ENCODE measurements around the gene STARD4.
A peak's percentile ranks its signal among the peaks of the same experiment; 100 is the strongest.

STARD4 gene

GRCh38 chr5:111472096-111472495 lies 40.2 kb downstream of the STARD4 start:
- DNase-seq (ENCODE audit: low spot score): no peak

- peak; percentile 13 for DNase-seq (ENCODE audit: low spot score)
These were observed 42.4 kb downstream of the STARD4 start for GRCh38 chr5:111469903-111470302.

- DNase-seq (ENCODE audit: low spot score): no peak
These were observed 42.9 kb downstream of the STARD4 start for GRCh38 chr5:111469293-111469896.

GRCh38 chr5:111463311-111463710 lies 49.0 kb downstream of the STARD4 start:
- no peak for DNase-seq (ENCODE audit: low spot score)

- no peak for DNase-seq (ENCODE audit: low spot score)
These were observed 50.4 kb downstream of the STARD4 start for GRCh38 chr5:111461934-111462333.

GRCh38 chr5:111461255-111461671 lies 51.1 kb downstream of the STARD4 start:
- peak; percentile 52 for DNase-seq (ENCODE audit: low spot score)

- no peak for DNase-seq (ENCODE audit: low spot score)
These were observed 57.6 kb downstream of the STARD4 start for GRCh38 chr5:111454776-111455175.

GRCh38 chr5:111454198-111454622 lies 58.1 kb downstream of the STARD4 start:
- no peak for DNase-seq (ENCODE audit: low spot score)

- DNase-seq (ENCODE audit: low spot score): no peak
These were observed 58.6 kb downstream of the STARD4 start for GRCh38 chr5:111453747-111454146.

- no peak for DNase-seq (ENCODE audit: low spot score)
These were observed 59.0 kb downstream of the STARD4 start for GRCh38 chr5:111453295-111453694.

- no peak for DNase-seq (ENCODE audit: low spot score)
These were observed 64.5 kb downstream of the STARD4 start for GRCh38 chr5:111447822-111448221.

GRCh38 chr5:111447099-111447498 lies 65.2 kb downstream of the STARD4 start:
- DNase-seq (ENCODE audit: low spot score): no peak

Measured in Ammon's horn (tissue), 1 donor.